ENCODE results near the gene PLVAP. TPM values are rescaled to one million over a fixed set of nuclear protein-coding genes. Genes with fewer than 3 reads are reported as not detected.

The PLVAP gene
- total RNA-seq, 1 experiment from 2014 or later: not detected

- Histone ChIP-seq H2BK20ac (ENCODE audit: low read depth, low read length, poor library complexity, severe bottlenecking) (no peak overlapping the region), H3K4me2 (ENCODE audit: insufficient read depth, insufficient read length, low read length) (no peak overlapping the region), H3K9ac (ENCODE audit: extremely low read depth, insufficient read length, low read length) (no peak overlapping the region), H2AFZ (ENCODE audit: low read length) (no peak overlapping the region), H2BK15ac (ENCODE audit: low read depth, low read length) (no peak overlapping the region), H3K9me3 (ENCODE audit: control insufficient read depth, low read depth, low read length) (no peaks in the 10 kb centered on the region), H3K79me1 (ENCODE audit: insufficient read depth, low read depth, low read length, poor library complexity, severe bottlenecking) (no peaks in the 10 kb centered on the region), H2BK5ac (ENCODE audit: insufficient read length, low read length) (no peak overlapping the region), H4K8ac (replicated peaks; ENCODE audit: insufficient read length, low read depth, low read length) (no peak overlapping the region), H3K4me1 (ENCODE audit: insufficient read depth, low read length) (peaks cover 7% of the 10 kb centered on the region; the same call in 1 of the 2 replicates), H3K27ac (ENCODE audit: insufficient read length, low read depth, low read length) (no peak overlapping the region), H3K23ac (ENCODE audit: insufficient read length, low read depth, low read length) (no peak overlapping the region), H2AK5ac (ENCODE audit: insufficient read length, low read length) (no peak overlapping the region), H3K79me2 (ENCODE audit: insufficient read depth, low read length) (no peaks in the 10 kb centered on the region; the same call in 1 of the 2 replicates), H2BK12ac (ENCODE audit: insufficient read length, low read depth, low read length) (no peak overlapping the region), H3K23me2 (ENCODE audit: insufficient read length, low read depth, low read length, poor library complexity, severe bottlenecking) (peaks cover 15% of the 10 kb centered on the region), H3T11ph (ENCODE audit: low read length) (no peak overlapping the region), H4K20me1 (ENCODE audit: control insufficient read depth, insufficient read depth, insufficient read length) (no peaks in the 10 kb centered on the region), H2BK120ac (ENCODE audit: low read depth, low read length, poor library complexity, severe bottlenecking) (no peak overlapping the region), H3K56ac (ENCODE audit: insufficient read length, low read depth, low read length) (no peak overlapping the region), H4K5ac (ENCODE audit: insufficient read length, low read depth, low read length) (no peak overlapping the region), H3K18ac (ENCODE audit: insufficient read length, low read depth, low read length) (no peak overlapping the region), H3K4ac (ENCODE audit: low read depth, low read length) (no peak overlapping the region), H3K14ac (ENCODE audit: insufficient read depth, low read length) (no peak overlapping the region), H4K91ac (ENCODE audit: insufficient read length, low read depth, low read length) (no peak overlapping the region), H3K27me3 (ENCODE audit: insufficient read depth, low read length) (no peaks in the 10 kb centered on the region)
- no CpG with 5 or more reads among the region's 2 CpGs for WGBS (ENCODE audit: extremely low coverage, insufficient read length, low lambda C conversion rate)
- Mint-ChIP-seq H3K36me3 (ENCODE audit: insufficient read depth in 1 of 3, low read depth in 3 of 3) (peaks cover 2 to 22% (median 11%) of the 10 kb centered on the region in 3 experiments; a peak in 5 of 7 replicates), H3K27ac (peak overlapping the region in 2 of 3 experiments; percentile 56 to 65; a peak in 1 of 7 replicates), H3K9me3 (no peaks in the 10 kb centered on the region), H3K4me3 (peak overlapping the region in 1 of 2 experiments; percentile 94; a peak in 3 of 5 replicates), H3K4me1 (peaks cover 31 to 38% of the 10 kb centered on the region in 2 experiments), H3K27me3 (ENCODE audit: low read depth) (no peaks in the 10 kb centered on the region)
- no peak for TF ChIP-seq CTCF (conservative IDR thresholded peaks at IDR 0.05)
- no peak for DNase-seq
These were observed 29.7 kb upstream of the PLVAP start for GRCh38 chr19:17406887-17407196.
